HCT116 (cell line): Measurements from ENCODE around the gene RAI2. TPM values are rescaled to one million over a fixed set of nuclear protein-coding genes. Genes with fewer than 3 reads are reported as not detected.

Source experiments
- ATAC-seq: fragments of 200-7000 bp; cut with Tn5 transposase; 2 replicates; pipeline ENCODE4 v1.9.1; 2020; ENCODE audit warnings: mild to moderate bottlenecking, moderate library complexity
- BruUV-seq: library from RNA; stranded (reverse); fragments of 400-500 nt; replicated peaks from 2 replicates; lab custom pipeline; 2021; lab: Mats Ljungman, UMichigan
- CTCF ChIA-PET: fragments of 300-600 bp; sonication (Branson Sonifier 250); formaldehyde crosslinking; loops from one replicate; lab custom pipeline; 2021; ENCODE audit warnings: antibody characterized with exemption; lab: Charles Lee
- POLR2A ChIA-PET: fragments of 300-600, 350-600 bp; sonication (Branson Sonifier 250); formaldehyde crosslinking; loops from one replicate; lab custom pipeline; 2021; ENCODE audit warnings: antibody characterized with exemption; lab: Charles Lee
- RAD21 ChIA-PET, 2 experiments: fragments of 300-600 bp; sonication (Branson Sonifier 250); formaldehyde crosslinking; loops; one replicate each; lab custom pipeline; 2023; ENCODE audit warnings: low total read pairs in 2 of 2; ENCODE audit not compliant: uncharacterized antibody in 2 of 2, unreplicated experiment in 2 of 2, low non-redundant PET in 1 of 2; lab: Charles Lee
- DNase-seq: peaks from one replicate; pipeline ENCODE4 v3.0.0-alpha.2; 2010; ENCODE audit warnings: low read depth, low spot score
- H2AFZ ChIP-seq: fragments of 200-600 bp; shearing (Covaris generic), sonication (generic); 2 replicates; pipeline ENCODE4 v1.6.1; 2017; ENCODE audit warnings: low read depth, mixed run types, mixed read lengths, antibody characterized with exemption, low read length; ENCODE audit not compliant: poor library complexity, severe bottlenecking
- H3K27ac ChIP-seq: 2 replicates; pipeline ENCODE4 v1.5.1; 2012; ENCODE audit warnings: low read depth, low read length
- H3K27me3 ChIP-seq: fragments of 200-600 bp; sonication (generic); 2 replicates; pipeline ENCODE4 v1.6.1; 2016; ENCODE audit warnings: mixed run types, low read length, mixed read lengths; ENCODE audit not compliant: insufficient read depth
- H3K36me3 ChIP-seq, 2 experiments: fragments of 200-500 bp in 1 of 2; fragments of 200-600 bp in 1 of 2; sonication (Bioruptor generic) in 1 of 2; sonication (generic) in 1 of 2; 2 replicates each; pipeline versions ENCODE4 v1.5.1 to v1.6.1; 2014 to 2016; ENCODE audit warnings: low read length in 2 of 2, inconsistent platforms in 1 of 2, mixed read lengths in 1 of 2, mixed run types in 1 of 2; ENCODE audit not compliant: insufficient read depth in 2 of 2, control insufficient read depth in 1 of 2
- H3K4me1 ChIP-seq, 2 experiments: fragments of 200-600 bp in 1 of 2; sonication (generic) in 1 of 2; 2 replicates each; pipeline versions ENCODE4 v1.5.1 to v1.6.1; 2012 to 2017; ENCODE audit warnings: low read length in 2 of 2, inconsistent platforms in 1 of 2, mild to moderate bottlenecking in 1 of 2, mixed read lengths in 1 of 2, mixed run types in 1 of 2, moderate library complexity in 1 of 2; ENCODE audit not compliant: insufficient read depth in 2 of 2, control insufficient read depth in 1 of 2
- H3K4me2 ChIP-seq: fragments of 200-600 bp; sonication (generic); 2 replicates; pipeline ENCODE4 v1.6.1; 2017; ENCODE audit warnings: mixed run types, low read length, mixed read lengths
- H3K4me3 ChIP-seq, 2 experiments: fragments of 200-600 bp in 1 of 2; sonication (generic) in 1 of 2; replicated peaks in 1 of 2; 2 replicates each; pipeline ENCODE4 v1.5.1; 2011 to 2016; ENCODE audit warnings: low read length in 2 of 2, control low read depth in 1 of 2, low read depth in 1 of 2, mild to moderate bottlenecking in 1 of 2, mixed read lengths in 1 of 2, mixed run types in 1 of 2
- H3K79me2 ChIP-seq: fragments of 200-600 bp; sonication (generic); 2 replicates; pipeline ENCODE4 v1.6.1; 2017; ENCODE audit warnings: mild to moderate bottlenecking, mixed run types, low read length, moderate library complexity, mixed read lengths; ENCODE audit not compliant: insufficient read depth
- H3K9ac ChIP-seq: fragments of 200-600 bp; sonication (generic); 2 replicates; pipeline ENCODE4 v1.6.1; 2016; ENCODE audit warnings: low read length, mixed read lengths
- H3K9me2 ChIP-seq: fragments of 200-600 bp; sonication (generic), shearing (Covaris generic); 2 replicates; pipeline ENCODE4 v1.6.1; 2017; ENCODE audit warnings: mixed run types, mild to moderate bottlenecking, moderate library complexity; ENCODE audit not compliant: insufficient read depth
- H3K9me3 ChIP-seq, 2 experiments: fragments of 200-500 bp in 1 of 2; fragments of 200-600 bp in 1 of 2; sonication (Bioruptor generic) in 1 of 2; sonication (generic) in 1 of 2; 2 replicates each; pipeline ENCODE4 v1.6.1; 2014 to 2017; ENCODE audit warnings: low read length in 2 of 2, mixed read lengths in 2 of 2, inconsistent platforms in 1 of 2, low read depth in 1 of 2, mild to moderate bottlenecking in 1 of 2, mixed run types in 1 of 2, moderate library complexity in 1 of 2; ENCODE audit not compliant: control insufficient read depth in 1 of 2, insufficient read depth in 1 of 2
- H4K20me1 ChIP-seq: fragments of 200-600 bp; sonication (generic), shearing (Covaris generic); 2 replicates; pipeline ENCODE4 v1.6.1; 2017; ENCODE audit warnings: mixed run types, mild to moderate bottlenecking, moderate library complexity; ENCODE audit not compliant: insufficient read depth
- CBX3 ChIP-seq: IDR thresholded peaks from 2 replicates; pipeline ENCODE4 v1.6.1; 2012; ENCODE audit warnings: low read depth
- EZH2phosphoT487 ChIP-seq: fragments of 200-600 bp; IDR thresholded peaks from 2 replicates; pipeline ENCODE4 v1.6.1; 2018; ENCODE audit warnings: antibody characterized with exemption, borderline replicate concordance
- JUND ChIP-seq: IDR thresholded peaks from 2 replicates; pipeline ENCODE4 v1.6.1; 2012
- POLR2A ChIP-seq: IDR thresholded peaks from 2 replicates; pipeline ENCODE4 v1.7.0; 2011; ENCODE audit warnings: borderline replicate concordance; ENCODE audit not compliant: insufficient read depth, insufficient read length; ENCODE audit errors: extremely low read depth
- POLR2AphosphoS5 ChIP-seq: IDR thresholded peaks from 2 replicates; pipeline ENCODE4 v1.6.1; 2011; ENCODE audit warnings: mild to moderate bottlenecking, low read depth, low read length, moderate library complexity
- REST ChIP-seq: IDR thresholded peaks from 2 replicates; pipeline ENCODE4 v1.6.1; 2012; ENCODE audit warnings: low read depth
- SIN3A ChIP-seq: IDR thresholded peaks from 2 replicates; pipeline ENCODE4 v1.6.1; 2012; ENCODE audit warnings: low read depth
- SP1 ChIP-seq: IDR thresholded peaks from 2 replicates; pipeline ENCODE4 v1.6.1; 2012; ENCODE audit warnings: low read depth
- SRF ChIP-seq: IDR thresholded peaks from 2 replicates; pipeline ENCODE4 v1.6.1; 2012; ENCODE audit warnings: low read depth
- ZNF274 ChIP-seq: fragments of 200-500 bp; sonication (Bioruptor generic); IDR thresholded peaks from 2 replicates; pipeline ENCODE4 v1.6.1; 2014; ENCODE audit warnings: mild to moderate bottlenecking, low read depth, low read length, inconsistent platforms
- intact Hi-C: fragments of 100-400 bp; cut with micrococcal nuclease; formaldehyde crosslinking; loops from 2 replicates; pipeline ENCODE4 v1.10.0; 2022
- total RNA-seq: library from RNA; stranded (reverse); gene quantifications from one replicate; pipeline ENCODE4 v1.2.1, GENCODE V29; 2021; ENCODE audit not compliant: unreplicated experiment
- TF ChIP-seq, protein P1 (sequence below): IDR thresholded peaks from 2 replicates; pipeline ENCODE4 v1.6.1; 2012

Gene RAI2
- total RNA-seq, 1 experiment from 2014 or later = not detected

DNA sequence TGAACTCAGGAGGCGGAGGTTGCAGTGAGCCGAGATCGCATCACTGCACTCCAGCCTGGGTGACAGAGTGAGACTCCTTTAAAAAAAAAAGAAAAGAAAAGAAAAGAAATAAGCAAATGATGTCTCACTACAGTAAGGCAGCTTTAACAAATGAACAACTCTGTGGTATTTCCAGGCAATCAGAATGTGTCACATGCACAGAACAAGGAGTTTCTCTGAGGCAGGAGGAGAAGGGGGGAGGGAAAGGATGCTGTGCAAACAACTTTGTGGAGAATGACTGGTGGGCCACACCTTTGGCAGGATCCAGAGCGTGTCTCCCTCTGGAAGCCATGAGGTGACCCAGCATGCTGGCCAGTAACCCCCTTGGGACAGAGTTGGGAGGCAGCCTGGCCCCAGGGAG, 57.6 kb downstream of the RAI2 start:
- H2AFZ ChIP-seq = no peak overlapping the region
- H3K4me2 ChIP-seq = no peak overlapping the region
- H3K9ac ChIP-seq = no peak overlapping the region
- TF ChIP-seq SIN3A (no peak), POLR2AphosphoS5 (no peak), REST (no peak), ZNF274 (no peak), SRF (no peak), JUND (no peak), SP1 (no peak), POLR2A (no peak), EZH2phosphoT487 (no peak), CBX3 (no peak)
- TF ChIP-seq, protein P1, sequence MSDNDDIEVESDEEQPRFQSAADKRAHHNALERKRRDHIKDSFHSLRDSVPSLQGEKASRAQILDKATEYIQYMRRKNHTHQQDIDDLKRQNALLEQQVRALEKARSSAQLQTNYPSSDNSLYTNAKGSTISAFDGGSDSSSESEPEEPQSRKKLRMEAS = no peak
- no peaks in the 10 kb centered on the region for H3K27me3 ChIP-seq
- DNase-seq (no peak), ATAC-seq (no peak)
- H3K36me3 ChIP-seq = no peaks in the 10 kb centered on the region
- H3K9me3 ChIP-seq = no peaks in the 10 kb centered on the region
- intact Hi-C loops = no loop called here
- no peaks in the 10 kb centered on the region for H3K4me1 ChIP-seq
- ChIA-PET CTCF (no interaction called here), RAD21 (no interaction called here), POLR2A (no interaction called here)
- H3K27ac ChIP-seq = no peak overlapping the region
- H3K79me2 ChIP-seq = no peaks in the 10 kb centered on the region
- H4K20me1 ChIP-seq = no peaks in the 10 kb centered on the region
- no TSS peak for BruUV-seq
- no peaks in the 10 kb centered on the region for H3K9me2 ChIP-seq
- no peak overlapping the region for H3K4me3 ChIP-seq
